ENCODE results near the gene MEGF6.

The MEGF6 gene

GRCh38 chr1:3440711-3441409 is 170.4 kb downstream of the MEGF6 start:
- DNase-seq (ENCODE audit: low read depth) = no peak

- no peak for DNase-seq (ENCODE audit: low read depth)
Measured at GRCh38 chr1:3440300-3440681, 171.0 kb downstream of the MEGF6 start.

Data from non-pigmented ciliary epithelial cell (primary cell).